ENCODE results near the gene CRADD.
A peak's percentile ranks its signal among the peaks of the same experiment; 100 is the strongest.

The CRADD gene

DNA sequence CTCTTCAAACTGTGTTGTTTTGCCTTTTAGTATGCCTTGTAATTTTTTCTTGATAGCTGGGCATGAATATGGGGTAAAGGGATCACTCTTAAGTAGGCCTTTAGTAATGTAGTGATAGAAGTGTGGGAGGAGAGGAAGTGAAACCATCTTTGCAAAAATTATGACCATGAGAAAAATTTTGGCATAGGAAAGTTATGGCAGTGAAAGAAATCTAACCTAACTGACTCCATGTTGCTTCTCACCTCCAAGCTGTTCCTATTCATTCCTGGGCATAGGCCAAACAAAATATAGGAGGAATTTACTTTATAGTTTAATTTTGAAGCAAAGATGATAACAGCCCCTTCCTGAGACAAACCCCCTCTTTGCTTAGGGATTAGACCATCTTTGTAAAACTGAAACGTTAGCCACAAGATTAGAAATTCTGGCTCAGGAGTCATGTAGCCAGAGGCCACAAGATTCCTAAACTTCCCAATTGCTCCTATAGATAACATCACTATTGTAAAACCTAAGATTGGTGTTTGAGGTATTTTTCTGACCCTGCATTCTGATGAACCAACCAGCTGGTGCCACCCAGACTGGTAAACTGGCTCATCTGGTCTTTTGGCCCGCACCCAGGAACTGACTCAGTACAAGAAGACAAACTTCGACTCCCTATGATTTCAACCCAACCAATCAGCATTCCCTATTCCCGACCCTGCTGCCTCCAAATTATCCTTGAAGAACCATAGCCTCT is 45.8 kb downstream of the CRADD start:
- TF ChIP-seq, protein P1, sequence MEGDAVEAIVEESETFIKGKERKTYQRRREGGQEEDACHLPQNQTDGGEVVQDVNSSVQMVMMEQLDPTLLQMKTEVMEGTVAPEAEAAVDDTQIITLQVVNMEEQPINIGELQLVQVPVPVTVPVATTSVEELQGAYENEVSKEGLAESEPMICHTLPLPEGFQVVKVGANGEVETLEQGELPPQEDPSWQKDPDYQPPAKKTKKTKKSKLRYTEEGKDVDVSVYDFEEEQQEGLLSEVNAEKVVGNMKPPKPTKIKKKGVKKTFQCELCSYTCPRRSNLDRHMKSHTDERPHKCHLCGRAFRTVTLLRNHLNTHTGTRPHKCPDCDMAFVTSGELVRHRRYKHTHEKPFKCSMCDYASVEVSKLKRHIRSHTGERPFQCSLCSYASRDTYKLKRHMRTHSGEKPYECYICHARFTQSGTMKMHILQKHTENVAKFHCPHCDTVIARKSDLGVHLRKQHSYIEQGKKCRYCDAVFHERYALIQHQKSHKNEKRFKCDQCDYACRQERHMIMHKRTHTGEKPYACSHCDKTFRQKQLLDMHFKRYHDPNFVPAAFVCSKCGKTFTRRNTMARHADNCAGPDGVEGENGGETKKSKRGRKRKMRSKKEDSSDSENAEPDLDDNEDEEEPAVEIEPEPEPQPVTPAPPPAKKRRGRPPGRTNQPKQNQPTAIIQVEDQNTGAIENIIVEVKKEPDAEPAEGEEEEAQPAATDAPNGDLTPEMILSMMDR (conservative IDR thresholded peaks at IDR 0.05; ENCODE audit: low read depth) = no peak
- CTCF ChIA-PET = interaction anchor here (0.7 kb wide), 1 partner anchor 306 kb away, joined by 3 read pairs; no protein-coding TSS in a partner anchor

DNA sequence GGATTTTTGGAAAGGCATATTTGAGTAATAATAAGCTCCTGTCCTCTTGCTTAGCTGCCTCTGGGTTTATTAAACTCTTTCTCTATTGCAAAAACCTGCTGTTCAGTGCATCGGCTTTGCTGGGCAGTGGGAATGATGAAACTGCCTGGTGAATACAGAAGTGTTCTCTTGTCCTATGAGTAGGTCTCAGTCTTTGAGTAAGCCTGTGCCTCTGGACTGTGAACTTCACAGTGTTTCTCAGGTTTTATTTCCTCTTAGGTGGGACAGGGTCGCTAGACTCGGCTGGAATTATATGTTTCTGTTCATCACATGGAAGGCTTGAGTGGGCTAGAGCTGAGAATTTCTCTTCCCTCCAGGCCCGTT is 46.4 kb downstream of the CRADD start:
- no peak overlapping the region for H3K27ac ChIP-seq
- no peak for DNase-seq (ENCODE audit: low spot score)
- ChIA-PET POLR2A (ENCODE audit: low non-redundant PET) (interaction anchor here (0.5 kb wide), 1 partner anchor 10 kb away, joined by 3 read pairs; no protein-coding TSS in a partner anchor), CTCF (no interaction called here)
- TF ChIP-seq, protein P1 (conservative IDR thresholded peaks at IDR 0.05; ENCODE audit: low read depth) = no peak

More for the DNA sequence above, 45.8 kb downstream of the CRADD start:
- no peak overlapping the region for H3K27ac ChIP-seq
- peak; percentile 32 for DNase-seq (ENCODE audit: low spot score)
- POLR2A ChIA-PET (ENCODE audit: low non-redundant PET) = interaction anchor here (0.5 kb wide), 1 partner anchor 11 kb away, joined by 3 read pairs; no protein-coding TSS in a partner anchor

DNA sequence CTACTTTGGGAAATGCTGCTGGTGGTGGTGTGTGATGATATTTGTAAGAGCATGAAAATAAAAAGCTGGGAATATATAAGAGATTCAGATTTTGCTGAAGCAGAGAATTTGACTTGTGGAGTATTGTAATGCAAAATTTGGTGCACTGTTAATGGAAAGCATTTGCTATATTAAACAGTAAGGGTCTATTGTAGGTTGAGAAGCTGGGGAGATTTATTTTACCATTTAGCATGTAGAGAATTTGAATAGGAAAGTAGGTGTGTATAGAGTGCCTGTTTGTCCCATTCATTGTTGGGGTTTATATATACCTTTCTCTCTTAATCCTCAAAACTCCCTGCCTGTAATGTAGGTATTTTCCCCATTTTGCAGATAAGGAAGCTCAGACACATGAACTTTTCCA is 48.4 kb downstream of the CRADD start:
- TF ChIP-seq, protein P1 (conservative IDR thresholded peaks at IDR 0.05; ENCODE audit: low read depth) = no peak
- ChIA-PET POLR2A (ENCODE audit: low non-redundant PET) (no interaction called here), CTCF (interaction anchor here (0.9 kb wide), 1 partner anchor 48 kb away, joined by 3 read pairs; the partner anchor contains the start of gene CRADD)
- no peak overlapping the region for H3K27ac ChIP-seq
- DNase-seq (ENCODE audit: low spot score) = no peak

DNA sequence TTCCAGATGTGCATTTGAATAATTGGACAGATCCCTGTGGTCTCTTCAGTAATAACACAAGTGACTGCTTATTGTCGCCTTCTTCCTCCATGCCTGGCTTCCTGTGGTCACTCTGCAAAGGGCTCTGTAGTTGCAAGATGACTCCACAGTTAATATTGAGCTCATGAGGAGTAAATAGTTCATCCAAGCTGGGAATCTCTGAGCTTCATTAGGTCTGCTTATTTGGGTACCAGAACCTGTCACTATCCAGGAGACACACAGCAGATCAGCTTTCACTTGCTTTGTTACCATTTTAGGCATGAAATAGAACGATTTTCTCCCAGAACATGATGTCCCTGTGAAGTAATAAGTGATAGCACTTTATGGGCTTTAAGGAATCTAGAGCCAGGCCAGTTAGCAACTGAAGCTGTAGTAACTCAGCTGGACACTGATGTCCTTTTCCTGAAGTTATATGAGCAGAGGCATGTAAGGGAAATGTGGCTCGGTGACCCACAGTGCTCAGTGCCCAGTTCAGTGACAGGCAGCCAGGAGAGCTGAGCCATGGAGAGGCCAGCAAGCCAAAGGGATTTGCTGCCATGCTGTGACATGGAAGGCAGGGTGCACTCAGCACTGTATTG is 50.1 kb downstream of the CRADD start:
- ChIA-PET POLR2A (ENCODE audit: low non-redundant PET) (no interaction called here), CTCF (interaction anchor here (0.5 kb wide), 1 partner anchor 374 kb away, joined by 4 read pairs; no protein-coding TSS in a partner anchor)

DNA sequence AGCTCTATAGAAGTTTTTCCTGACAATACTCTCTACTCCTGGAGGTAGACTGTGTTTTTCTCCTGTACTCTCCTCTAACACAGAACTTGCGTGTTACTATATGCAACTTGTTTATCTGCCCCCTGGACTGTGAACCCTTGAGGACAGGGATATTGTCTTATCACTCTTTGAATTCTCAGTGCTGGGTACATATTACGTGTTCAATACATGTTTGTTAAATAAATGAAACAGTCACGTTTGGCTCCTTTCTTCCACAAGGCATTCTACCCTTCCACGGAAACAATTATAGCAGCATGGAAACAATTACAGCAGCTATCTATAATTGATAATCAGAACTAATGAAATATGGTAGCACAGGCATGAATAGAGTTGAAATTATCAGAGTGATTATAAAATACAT is 50.7 kb downstream of the CRADD start:
- TF ChIP-seq, protein P1 (conservative IDR thresholded peaks at IDR 0.05; ENCODE audit: low read depth) = no peak
- no peak overlapping the region for H3K27ac ChIP-seq
- CTCF ChIA-PET = no interaction called here
- DNase-seq (ENCODE audit: low spot score) = no peak
- POLR2A ChIA-PET (ENCODE audit: low non-redundant PET) = no interaction called here

More for the DNA sequence above, 50.1 kb downstream of the CRADD start:
- H3K27ac ChIP-seq = no peak overlapping the region
- TF ChIP-seq, protein P1 (conservative IDR thresholded peaks at IDR 0.05; ENCODE audit: low read depth) = no peak
- DNase-seq (ENCODE audit: low spot score) = no peak

DNA sequence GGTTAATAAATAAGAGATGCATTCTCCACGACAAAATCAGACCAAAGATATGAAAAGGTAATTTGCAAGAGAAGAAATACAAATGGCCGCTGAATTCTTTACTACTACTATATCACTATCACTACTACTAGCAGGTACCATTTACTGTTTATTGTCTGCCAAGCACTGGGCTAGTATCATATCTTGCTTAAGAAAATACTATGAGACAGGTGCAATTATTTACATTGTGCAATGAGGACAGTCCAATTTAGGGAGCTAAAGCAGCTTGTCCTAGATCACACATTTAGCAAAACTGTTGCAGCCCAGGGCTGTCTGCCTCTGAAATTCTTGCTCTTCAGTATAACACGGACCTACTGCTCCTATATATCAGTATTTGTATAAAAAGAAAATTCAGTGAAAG is 52.8 kb downstream of the CRADD start:
- ChIA-PET POLR2A (ENCODE audit: low non-redundant PET) (no interaction called here), CTCF (interaction anchor here (0.6 kb wide), 1 partner anchor 32 kb away, joined by 3 read pairs; no protein-coding TSS in a partner anchor)
- no peak overlapping the region for H3K27ac ChIP-seq
- DNase-seq (ENCODE audit: low spot score) = no peak
- TF ChIP-seq, protein P1 (conservative IDR thresholded peaks at IDR 0.05; ENCODE audit: low read depth) = no peak
